SK-N-SH treated with all-trans-retinoic acid at 6 μM for 48 hours (cell line): ENCODE measurements around the gene TEKTIP1.
"Not testable (repeated sequence)": the region's sequence is repeated elsewhere in the genome, so short reads cannot be mapped to it uniquely, and the experiment has no call there.

Experiments used
- ATAC-seq: fragments of 200-7000 bp; cut with Tn5 transposase; 3 replicates; pipeline ENCODE4 v1.9.1; 2020; ENCODE audit warnings: mild to moderate bottlenecking, moderate library complexity
- ARNTL ChIP-seq: fragments of 450-650 bp; formaldehyde crosslinking; IDR thresholded peaks from 2 replicates; pipeline ENCODE4 v1.5.0; 2020; ENCODE audit warnings: low read depth, mild to moderate bottlenecking, moderate library complexity, borderline replicate concordance
- BACH2 ChIP-seq: fragments of 250-450 bp; sonication (Bioruptor Pico); IDR thresholded peaks from 2 replicates; pipeline ENCODE4 v1.9.0; 2021; ENCODE audit warnings: mild to moderate bottlenecking, borderline replicate concordance
- ESRRG ChIP-seq: fragments of 250-450 bp; sonication (Bioruptor Pico); IDR thresholded peaks from 2 replicates; pipeline ENCODE4 v1.6.1; 2021; ENCODE audit warnings: mild to moderate bottlenecking
- GLIS3 ChIP-seq: fragments of 250-450 bp; sonication (Bioruptor Pico); IDR thresholded peaks from 2 replicates; pipeline ENCODE4 v1.5.0; 2020; ENCODE audit warnings: mild to moderate bottlenecking, moderate library complexity
- ISL1 ChIP-seq: fragments of 250-450 bp; sonication (Bioruptor Pico); IDR thresholded peaks from 2 replicates; pipeline ENCODE4 v2.1.2; 2022; ENCODE audit warnings: mild to moderate bottlenecking, moderate library complexity
- OSR1 ChIP-seq: fragments of 250-450 bp; sonication (Bioruptor Pico); IDR thresholded peaks from 2 replicates; pipeline ENCODE4 v1.8.0; 2022; ENCODE audit warnings: moderate library complexity, mild to moderate bottlenecking, inconsistent platforms
- PPARA ChIP-seq: fragments of 250-450 bp; sonication (Bioruptor Pico); IDR thresholded peaks from 2 replicates; pipeline ENCODE4 v1.5.0; 2020; ENCODE audit warnings: mild to moderate bottlenecking, borderline replicate concordance
- RARB ChIP-seq: fragments of 250-450 bp; sonication (Bioruptor Pico); IDR thresholded peaks from 2 replicates; pipeline ENCODE4 v1.8.0; 2021; ENCODE audit warnings: mild to moderate bottlenecking, moderate library complexity
- SNAI2 ChIP-seq: fragments of 250-450 bp; sonication (Bioruptor Pico); IDR thresholded peaks from 2 replicates; pipeline ENCODE4 v1.5.0; 2020; ENCODE audit warnings: mild to moderate bottlenecking, moderate library complexity
- TCF4 ChIP-seq: fragments of 250-450 bp; sonication (Bioruptor Pico); IDR thresholded peaks from 2 replicates; pipeline ENCODE4 v1.8.0; 2021; ENCODE audit warnings: mild to moderate bottlenecking, moderate library complexity, borderline replicate concordance
- TOX ChIP-seq: fragments of 250-450 bp; sonication (Bioruptor Pico); IDR thresholded peaks from 2 replicates; pipeline ENCODE4 v1.8.0; 2021; ENCODE audit warnings: mild to moderate bottlenecking, moderate library complexity, borderline replicate concordance
- ZC3H10 ChIP-seq: fragments of 250-450 bp; sonication (Bioruptor Pico); IDR thresholded peaks from 2 replicates; pipeline ENCODE4 v1.5.1; 2021; ENCODE audit warnings: mild to moderate bottlenecking, moderate library complexity
- ZFP3 ChIP-seq: fragments of 250-450 bp; sonication (Bioruptor Pico); IDR thresholded peaks from 2 replicates; pipeline ENCODE4 v1.5.0; 2020; ENCODE audit warnings: mild to moderate bottlenecking, moderate library complexity
- ZFP30 ChIP-seq: fragments of 450-650 bp; formaldehyde crosslinking; IDR thresholded peaks from 2 replicates; pipeline ENCODE4 v1.5.0; 2022; ENCODE audit warnings: mild to moderate bottlenecking, moderate library complexity
- ZNF70 ChIP-seq: fragments of 450-650 bp; formaldehyde crosslinking; IDR thresholded peaks from 2 replicates; pipeline ENCODE4 v1.5.0; 2020; ENCODE audit warnings: mild to moderate bottlenecking, moderate library complexity
- ZNF8 ChIP-seq: fragments of 450-650 bp; formaldehyde crosslinking; IDR thresholded peaks from 2 replicates; pipeline ENCODE4 v1.5.0; 2020; ENCODE audit warnings: mild to moderate bottlenecking, moderate library complexity
- TF ChIP-seq, protein P1 (sequence below): fragments of 250-450 bp; sonication (Bioruptor Pico); IDR thresholded peaks from 2 replicates; pipeline ENCODE4 v1.8.0; 2020; ENCODE audit warnings: mild to moderate bottlenecking, moderate library complexity, borderline replicate concordance
- TF ChIP-seq, protein P2 (sequence below): fragments of 250-450 bp; sonication (Bioruptor Pico); IDR thresholded peaks from 2 replicates; pipeline ENCODE4 v1.5.1; 2021; ENCODE audit warnings: mild to moderate bottlenecking, moderate library complexity
- TF ChIP-seq, protein P3 (sequence below): fragments of 250-450 bp; sonication (Bioruptor Pico); IDR thresholded peaks from 2 replicates; pipeline ENCODE4 v1.8.0; 2021; ENCODE audit warnings: low read depth, mild to moderate bottlenecking, moderate library complexity, borderline replicate concordance
- TF ChIP-seq, protein P4 (sequence below): fragments of 250-450 bp; sonication (Bioruptor Pico); IDR thresholded peaks from 2 replicates; pipeline ENCODE4 v1.5.1; 2020; ENCODE audit warnings: low read depth, mild to moderate bottlenecking, moderate library complexity

The TEKTIP1 gene

DNA sequence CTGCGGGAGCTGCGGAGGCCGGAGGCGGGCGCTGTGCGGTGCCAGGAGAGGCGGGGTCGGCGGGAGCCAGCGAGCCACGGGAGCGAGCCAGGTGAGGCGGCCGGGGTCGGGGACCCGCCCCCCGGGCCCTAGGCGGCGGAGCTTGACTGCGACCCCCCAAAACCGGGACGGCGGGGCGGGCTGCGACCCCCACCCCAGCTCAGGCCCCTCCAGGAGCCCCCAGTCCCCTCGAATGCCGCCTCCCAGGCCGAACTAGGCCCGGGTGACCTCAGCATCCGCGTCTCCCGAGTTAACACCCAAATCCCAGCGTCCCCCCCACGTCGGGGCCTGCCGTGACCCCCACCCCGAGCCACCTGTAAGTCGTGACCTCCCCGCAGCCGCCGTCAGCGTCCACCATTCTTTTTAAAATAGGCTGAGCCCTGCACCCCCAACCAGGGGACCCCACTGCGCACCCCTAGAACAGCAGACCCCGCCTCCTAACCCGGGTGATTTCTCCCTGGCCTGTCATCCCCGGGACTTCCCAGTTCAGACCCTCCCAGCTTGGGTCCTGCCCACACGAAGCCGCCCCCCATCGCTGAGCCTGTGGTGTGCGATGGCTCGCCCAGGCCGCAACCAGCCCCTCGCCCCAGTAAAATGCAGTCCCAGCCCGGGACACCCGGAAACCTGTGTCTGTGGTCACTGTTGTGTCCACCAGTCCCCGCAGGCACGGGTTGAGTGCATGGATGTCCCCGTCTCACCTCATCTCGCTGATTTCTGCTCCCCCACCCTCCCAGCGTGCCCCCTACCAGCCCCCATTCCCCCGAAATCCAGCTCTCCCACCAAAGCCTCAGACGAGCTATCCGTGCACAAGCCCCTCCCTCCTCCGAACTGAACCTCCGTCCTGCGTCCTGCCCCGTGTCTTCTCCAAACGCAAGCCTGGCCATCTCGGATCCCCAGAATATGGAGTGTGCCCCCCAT lies 32.3 kb upstream of the TEKTIP1 start:
- ATAC-seq: peak; percentile 38
- TF ChIP-seq GLIS3 (no peak), ZFP3 (CRISPR knock-in tag) (no peak), ISL1 (CRISPR knock-in tag) (no peak), TOX (CRISPR knock-in tag) (no peak), ZC3H10 (CRISPR knock-in tag) (no peak), RARB (CRISPR knock-in tag) (no peak), ARNTL (no peak), BACH2 (CRISPR knock-in tag) (no peak), ESRRG (CRISPR knock-in tag) (no peak), ZNF8 (CRISPR knock-in tag) (no peak), OSR1 (CRISPR knock-in tag) (no peak), PPARA (no peak), ZFP30 (no peak), TCF4 (CRISPR knock-in tag) (no peak), SNAI2 (CRISPR knock-in tag) (no peak), ZNF70 (CRISPR knock-in tag) (no peak)
- TF ChIP-seq, protein P1, sequence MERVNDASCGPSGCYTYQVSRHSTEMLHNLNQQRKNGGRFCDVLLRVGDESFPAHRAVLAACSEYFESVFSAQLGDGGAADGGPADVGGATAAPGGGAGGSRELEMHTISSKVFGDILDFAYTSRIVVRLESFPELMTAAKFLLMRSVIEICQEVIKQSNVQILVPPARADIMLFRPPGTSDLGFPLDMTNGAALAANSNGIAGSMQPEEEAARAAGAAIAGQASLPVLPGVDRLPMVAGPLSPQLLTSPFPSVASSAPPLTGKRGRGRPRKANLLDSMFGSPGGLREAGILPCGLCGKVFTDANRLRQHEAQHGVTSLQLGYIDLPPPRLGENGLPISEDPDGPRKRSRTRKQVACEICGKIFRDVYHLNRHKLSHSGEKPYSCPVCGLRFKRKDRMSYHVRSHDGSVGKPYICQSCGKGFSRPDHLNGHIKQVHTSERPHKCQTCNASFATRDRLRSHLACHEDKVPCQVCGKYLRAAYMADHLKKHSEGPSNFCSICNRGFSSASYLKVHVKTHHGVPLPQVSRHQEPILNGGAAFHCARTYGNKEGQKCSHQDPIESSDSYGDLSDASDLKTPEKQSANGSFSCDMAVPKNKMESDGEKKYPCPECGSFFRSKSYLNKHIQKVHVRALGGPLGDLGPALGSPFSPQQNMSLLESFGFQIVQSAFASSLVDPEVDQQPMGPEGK (CRISPR knock-in tag): no peak
- TF ChIP-seq, protein P2, sequence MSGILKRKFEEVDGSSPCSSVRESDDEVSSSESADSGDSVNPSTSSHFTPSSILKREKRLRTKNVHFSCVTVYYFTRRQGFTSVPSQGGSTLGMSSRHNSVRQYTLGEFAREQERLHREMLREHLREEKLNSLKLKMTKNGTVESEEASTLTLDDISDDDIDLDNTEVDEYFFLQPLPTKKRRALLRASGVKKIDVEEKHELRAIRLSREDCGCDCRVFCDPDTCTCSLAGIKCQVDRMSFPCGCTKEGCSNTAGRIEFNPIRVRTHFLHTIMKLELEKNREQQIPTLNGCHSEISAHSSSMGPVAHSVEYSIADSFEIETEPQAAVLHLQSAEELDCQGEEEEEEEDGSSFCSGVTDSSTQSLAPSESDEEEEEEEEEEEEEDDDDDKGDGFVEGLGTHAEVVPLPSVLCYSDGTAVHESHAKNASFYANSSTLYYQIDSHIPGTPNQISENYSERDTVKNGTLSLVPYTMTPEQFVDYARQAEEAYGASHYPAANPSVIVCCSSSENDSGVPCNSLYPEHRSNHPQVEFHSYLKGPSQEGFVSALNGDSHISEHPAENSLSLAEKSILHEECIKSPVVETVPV (CRISPR knock-in tag): no peak
- TF ChIP-seq, protein P3, sequence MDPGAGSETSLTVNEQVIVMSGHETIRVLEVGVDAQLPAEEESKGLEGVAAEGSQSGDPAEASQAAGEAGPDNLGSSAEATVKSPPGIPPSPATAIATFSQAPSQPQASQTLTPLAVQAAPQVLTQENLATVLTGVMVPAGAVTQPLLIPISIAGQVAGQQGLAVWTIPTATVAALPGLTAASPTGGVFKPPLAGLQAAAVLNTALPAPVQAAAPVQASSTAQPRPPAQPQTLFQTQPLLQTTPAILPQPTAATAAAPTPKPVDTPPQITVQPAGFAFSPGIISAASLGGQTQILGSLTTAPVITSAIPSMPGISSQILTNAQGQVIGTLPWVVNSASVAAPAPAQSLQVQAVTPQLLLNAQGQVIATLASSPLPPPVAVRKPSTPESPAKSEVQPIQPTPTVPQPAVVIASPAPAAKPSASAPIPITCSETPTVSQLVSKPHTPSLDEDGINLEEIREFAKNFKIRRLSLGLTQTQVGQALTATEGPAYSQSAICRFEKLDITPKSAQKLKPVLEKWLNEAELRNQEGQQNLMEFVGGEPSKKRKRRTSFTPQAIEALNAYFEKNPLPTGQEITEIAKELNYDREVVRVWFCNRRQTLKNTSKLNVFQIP (CRISPR knock-in tag): no peak
- TF ChIP-seq, protein P4, sequence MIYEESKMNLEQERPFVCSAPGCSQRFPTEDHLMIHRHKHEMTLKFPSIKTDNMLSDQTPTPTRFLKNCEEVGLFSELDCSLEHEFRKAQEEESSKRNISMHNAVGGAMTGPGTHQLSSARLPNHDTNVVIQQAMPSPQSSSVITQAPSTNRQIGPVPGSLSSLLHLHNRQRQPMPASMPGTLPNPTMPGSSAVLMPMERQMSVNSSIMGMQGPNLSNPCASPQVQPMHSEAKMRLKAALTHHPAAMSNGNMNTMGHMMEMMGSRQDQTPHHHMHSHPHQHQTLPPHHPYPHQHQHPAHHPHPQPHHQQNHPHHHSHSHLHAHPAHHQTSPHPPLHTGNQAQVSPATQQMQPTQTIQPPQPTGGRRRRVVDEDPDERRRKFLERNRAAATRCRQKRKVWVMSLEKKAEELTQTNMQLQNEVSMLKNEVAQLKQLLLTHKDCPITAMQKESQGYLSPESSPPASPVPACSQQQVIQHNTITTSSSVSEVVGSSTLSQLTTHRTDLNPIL (CRISPR knock-in tag): no peak

DNA sequence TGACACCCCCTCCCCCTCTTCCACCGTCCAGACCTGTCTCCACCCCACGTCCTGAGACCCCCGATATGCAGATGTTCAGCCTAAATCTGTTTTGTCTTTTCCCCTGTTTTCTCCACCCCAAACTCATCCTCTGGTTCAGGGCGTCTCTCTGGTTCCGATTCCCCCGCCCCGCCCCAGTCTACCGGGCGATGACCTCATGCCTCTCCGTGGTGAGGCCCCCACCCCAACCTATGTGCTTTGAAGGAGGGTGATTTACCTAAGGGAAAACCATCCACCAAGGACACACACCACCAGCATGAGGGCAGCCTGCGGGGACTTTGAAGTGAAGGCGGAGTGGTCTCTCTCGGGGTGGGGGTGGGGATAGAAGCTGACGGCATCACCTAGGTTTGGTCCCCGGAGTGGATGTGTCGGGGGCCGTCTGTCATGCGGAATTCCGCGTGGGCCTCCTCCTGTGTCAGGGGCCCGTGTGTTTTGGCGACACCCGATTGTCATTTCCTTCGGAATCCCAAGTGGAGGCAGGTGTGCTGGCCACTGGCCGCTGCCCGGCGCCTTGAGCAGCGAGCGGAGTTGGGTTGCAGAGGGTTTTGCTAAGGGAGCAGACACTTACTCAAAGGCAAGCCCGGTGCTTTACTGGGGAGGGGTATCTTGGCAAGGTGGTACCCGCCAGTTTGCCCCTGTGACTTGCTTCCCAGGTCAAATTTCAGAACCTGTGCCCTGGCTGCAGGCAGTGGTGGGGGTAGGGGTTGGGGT lies 31.4 kb upstream of the TEKTIP1 start:
- no peak for ATAC-seq
- TF ChIP-seq ARNTL (no peak), ZNF70 (CRISPR knock-in tag) (no peak), TOX (CRISPR knock-in tag) (no peak), SNAI2 (CRISPR knock-in tag) (no peak), ESRRG (CRISPR knock-in tag) (no peak), ZNF8 (CRISPR knock-in tag) (no peak), ZFP3 (CRISPR knock-in tag) (no peak), ISL1 (CRISPR knock-in tag) (no peak), OSR1 (CRISPR knock-in tag) (no peak), ZC3H10 (CRISPR knock-in tag) (no peak), GLIS3 (no peak)
- TF ChIP-seq, protein P2 (CRISPR knock-in tag): no peak
- TF ChIP-seq, protein P3 (CRISPR knock-in tag): no peak
- TF ChIP-seq, protein P4 (CRISPR knock-in tag): no peak

DNA sequence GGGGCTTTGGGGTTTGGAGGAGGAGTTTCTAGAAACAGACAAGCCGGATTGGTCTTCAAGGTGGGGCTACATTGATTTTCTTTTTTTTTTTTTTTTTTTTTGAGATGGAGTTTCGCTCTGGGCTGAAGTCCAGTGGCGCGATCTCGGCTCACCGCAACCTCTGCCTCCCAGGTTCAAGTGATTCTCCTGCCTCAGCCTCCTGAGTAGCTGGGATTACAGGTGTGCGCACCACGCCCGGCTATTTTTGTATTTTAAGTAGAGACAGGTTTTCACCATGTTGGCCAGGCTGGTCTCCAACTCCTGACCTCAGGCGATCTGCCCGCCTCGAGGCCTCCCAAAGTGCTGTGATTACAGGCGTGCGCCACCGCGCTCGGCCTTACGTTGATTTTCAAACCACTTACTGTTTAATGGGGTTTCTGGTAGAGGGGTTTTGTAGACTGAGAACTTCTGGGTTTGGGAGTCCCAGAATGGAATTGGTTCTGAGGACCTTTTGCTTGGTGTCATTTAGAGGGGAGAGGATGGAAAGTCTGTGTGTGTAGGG lies 30.8 kb upstream of the TEKTIP1 start:
- not testable (repeated sequence) for ATAC-seq
